Stimulated activated CD4-positive, alpha-beta T cell treated with anti-CD3 and anti-CD28 coated beads, Interleukin-1b, Interleukin-23, amount 100 ng/mL, for 48 hours (primary cell): ENCODE measurements around the gene RNFT2.
"Not testable (repeated sequence)": the region's sequence is repeated elsewhere in the genome, so short reads cannot be mapped to it uniquely, and the experiment has no call there.

Experiments
- DNase-seq: peaks from one replicate; pipeline ENCODE4 v3.0.0-alpha.2; 2020

The RNFT2 gene

DNA sequence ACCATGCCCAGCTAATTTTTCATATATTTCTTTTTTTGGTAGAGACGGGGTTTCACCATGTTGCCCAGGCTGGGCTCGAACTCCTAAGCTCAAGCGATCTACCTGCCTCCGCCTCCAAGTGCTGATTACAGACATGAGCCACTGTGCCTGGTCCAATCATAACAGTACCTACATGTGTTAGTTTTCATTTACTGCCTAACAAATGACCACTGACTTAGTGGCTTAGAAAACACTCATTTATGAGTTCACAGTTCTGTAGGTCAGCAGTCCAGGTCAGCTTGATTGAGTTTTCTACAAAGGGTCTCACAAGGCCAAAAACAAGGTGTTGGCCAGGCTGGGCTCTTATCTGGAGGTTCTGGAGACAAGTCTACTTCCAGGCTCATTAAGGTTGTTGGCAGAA, 60.6 kb downstream of the RNFT2 start:
- no peak for DNase-seq

DNA sequence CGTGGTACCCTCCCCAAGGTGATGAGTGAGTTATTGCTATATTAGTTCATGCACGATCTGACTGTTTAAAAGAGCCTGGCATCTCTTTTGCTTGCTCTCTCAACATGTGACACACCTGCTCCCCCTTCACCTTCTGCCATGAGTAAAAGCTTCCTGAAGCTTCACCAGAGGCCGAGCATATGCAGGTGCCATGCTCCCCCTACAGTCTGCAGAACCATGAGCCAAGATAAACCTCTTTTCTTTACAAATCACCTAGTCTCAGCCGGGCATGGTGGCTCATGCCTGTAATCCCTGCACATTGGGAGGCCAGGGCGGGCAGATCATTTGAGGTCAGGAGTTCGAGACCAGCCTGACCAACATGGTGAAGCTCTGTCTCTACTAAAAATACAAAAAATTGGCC, 61.8 kb downstream of the RNFT2 start:
- DNase-seq = no peak

DNA sequence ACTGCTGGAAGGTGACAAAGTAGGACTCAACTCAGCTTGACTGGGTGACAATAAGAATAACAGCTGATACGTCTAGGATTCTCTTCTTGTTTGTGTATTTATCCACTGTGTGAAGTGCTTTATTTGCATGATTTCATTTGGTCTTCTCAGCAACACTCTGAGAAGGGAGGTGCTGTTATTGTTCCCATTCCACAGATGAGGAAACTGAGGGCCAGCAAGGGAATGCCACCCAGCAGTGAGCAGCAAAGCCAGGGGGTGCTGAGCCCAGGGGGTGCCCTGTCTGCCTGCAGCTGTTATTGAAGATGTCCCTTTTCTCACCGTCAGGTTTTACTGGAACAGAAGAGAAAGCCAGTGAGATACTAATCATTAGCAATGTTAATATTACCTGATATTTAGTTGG, 62.8 kb downstream of the RNFT2 start:
- DNase-seq = no peak

DNA sequence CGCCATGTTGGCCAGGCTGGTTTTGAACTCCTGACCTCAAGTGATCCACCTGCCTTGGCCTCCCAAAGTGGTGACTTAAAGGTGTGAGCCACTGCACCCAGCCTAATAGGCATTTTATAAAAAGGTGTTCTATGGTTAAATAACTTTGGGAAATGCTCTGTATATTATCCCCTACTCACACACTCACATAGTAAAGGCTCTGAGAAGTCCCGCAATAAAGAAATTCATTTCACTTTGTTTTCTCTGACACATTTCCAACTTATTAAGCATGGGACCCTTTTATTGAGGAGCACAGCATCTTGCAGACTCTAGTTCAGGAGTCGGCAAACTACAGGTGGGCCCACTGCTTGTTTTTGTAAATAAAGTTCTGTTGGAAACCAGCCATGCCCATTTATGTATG, 63.9 kb downstream of the RNFT2 start:
- DNase-seq = no peak

DNA sequence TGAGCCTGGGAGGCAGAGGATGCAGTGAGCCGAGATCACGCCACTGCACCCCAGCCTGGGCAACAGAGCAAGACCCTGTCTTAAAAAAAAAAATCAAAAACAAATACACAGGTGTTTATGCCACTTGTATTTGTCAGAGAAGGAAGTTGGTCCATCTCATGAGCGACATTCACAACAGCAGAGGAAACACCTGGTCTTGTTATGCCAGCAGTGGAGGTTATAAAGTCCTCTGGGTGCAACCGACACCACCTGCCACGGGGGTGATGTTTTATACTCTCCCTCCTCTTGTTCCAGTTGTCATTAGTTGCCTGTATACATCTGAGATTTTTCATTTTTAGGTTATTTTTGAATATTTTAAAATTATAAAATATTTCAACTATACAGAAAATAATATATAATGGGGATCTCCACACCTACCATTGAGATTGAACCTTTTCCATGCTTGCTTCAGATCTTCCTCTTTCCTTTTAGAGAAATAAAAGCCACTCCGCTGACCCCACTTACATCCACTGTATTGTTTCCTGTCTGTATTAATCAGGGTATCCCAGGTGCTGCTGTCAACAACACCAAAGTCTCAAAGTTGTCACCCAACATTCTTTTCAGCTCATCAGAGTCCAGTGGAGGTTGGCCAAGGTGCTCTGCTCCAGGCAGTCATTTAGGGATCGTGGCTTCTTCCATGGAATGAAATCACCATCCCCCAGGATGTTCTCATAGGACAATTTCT, 65.1 kb downstream of the RNFT2 start:
- DNase-seq = no peak

DNA sequence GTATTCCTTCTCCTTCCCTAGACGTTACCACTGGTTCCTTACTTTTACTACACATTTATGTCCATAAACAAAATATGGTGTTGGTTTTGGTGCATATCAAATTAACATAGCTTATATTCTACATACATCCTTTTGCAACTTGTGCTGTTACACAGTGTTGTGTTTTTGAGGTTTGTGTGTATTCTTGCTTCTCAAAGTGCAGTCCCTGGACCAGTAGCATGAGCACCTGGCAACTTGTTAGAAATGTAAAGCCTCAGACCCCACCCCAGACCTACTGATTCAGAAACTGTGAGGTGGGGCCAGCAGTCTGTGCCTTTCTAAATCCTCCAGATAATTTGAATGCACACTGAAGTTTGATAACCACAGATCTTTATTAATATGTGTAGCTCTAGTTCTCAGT, 65.9 kb downstream of the RNFT2 start:
- no peak for DNase-seq

DNA sequence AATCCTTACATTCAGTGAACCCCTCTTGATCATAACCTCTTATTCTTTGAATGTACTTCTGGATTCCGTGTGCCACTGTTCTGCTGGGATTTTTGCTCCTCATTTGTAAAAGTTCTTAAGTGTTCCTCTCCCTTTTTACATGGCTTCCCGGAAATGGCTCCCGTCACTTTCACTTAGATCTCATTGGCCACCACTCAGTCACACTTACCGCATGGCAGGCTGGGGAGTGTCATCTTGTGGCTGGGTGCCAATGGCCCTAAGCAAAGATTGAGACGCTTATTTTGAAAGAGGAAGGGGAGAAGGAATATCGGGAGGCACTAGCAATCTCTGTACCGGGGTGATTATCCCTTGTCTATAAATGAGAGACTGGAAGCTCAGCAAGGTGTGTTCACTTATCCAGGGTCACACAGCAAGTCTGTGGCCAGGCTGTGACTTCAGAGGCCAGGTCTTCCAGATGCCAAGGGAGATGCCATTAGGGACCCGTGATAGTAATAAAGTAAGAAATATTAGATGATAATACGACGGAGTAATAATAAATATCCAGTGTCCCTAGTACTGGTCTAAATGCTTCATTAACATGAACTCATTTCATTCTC, 68.8 kb downstream of the RNFT2 start:
- no peak for DNase-seq

DNA sequence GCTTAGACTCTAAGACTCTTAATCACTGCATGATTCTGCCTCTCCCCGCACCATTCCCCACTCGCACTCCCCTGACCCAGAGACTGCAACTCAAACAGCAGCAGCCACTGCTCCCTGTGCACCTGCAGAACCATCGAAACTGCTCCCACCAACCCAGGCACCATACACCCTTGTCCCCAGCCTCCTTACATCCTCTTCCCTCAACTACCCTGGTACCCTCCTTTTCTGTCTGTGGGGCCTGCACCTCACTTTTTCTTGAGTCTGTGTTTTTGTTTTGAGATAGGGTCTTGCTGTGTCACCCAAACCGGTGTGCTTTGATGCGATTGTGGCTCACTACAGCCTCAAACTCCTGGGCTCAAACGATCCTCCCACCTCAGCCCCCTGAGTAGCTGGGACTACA, 69.4 kb downstream of the RNFT2 start:
- DNase-seq = no peak

DNA sequence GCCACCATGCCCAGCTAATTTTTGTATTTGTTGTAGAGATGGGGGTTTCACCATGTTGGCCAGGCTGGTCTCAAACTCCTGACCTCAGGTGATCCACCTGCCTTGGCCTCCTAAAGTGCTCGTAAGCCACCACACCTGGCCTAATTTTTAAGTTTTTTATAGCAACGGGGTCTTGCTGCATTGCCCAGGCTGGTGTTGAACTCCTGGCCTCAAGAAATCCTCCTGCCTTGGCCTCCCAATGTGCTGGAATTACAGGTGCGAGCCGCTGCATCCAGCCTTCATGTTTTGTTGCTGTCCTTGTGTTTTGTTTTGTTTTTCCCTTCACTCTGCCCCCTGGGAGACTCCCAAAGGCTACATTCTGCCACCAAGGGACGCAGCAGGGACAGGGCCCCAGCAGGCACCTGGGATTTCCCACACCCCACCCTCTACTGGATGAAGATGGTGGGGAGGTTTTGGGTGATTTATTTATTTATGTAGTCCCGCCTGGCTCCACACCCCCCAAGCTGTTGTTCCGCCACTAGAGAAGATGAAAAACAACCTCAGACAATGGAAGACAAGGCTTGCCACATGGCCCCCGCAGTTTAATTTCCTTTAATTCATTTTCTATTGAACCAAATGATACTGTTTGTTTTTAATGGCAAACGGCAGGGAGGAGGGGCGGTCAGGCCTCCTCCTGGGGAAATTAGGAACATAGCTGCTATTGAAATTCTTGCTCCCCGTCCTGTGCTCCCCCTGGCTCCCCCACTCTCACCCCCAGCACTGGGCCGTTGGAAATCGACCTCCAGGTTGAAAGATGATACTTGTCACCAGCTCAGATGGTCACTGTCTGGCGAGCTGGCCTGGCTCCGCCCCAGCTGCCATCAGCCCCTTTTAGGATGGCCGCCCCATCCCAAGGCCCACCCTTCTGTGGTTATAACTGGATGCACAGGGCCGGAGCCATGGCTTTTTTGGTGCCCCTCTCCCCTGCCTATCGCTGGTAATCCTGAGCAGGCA, 70.3 kb downstream of the RNFT2 start:
- no peak for DNase-seq

DNA sequence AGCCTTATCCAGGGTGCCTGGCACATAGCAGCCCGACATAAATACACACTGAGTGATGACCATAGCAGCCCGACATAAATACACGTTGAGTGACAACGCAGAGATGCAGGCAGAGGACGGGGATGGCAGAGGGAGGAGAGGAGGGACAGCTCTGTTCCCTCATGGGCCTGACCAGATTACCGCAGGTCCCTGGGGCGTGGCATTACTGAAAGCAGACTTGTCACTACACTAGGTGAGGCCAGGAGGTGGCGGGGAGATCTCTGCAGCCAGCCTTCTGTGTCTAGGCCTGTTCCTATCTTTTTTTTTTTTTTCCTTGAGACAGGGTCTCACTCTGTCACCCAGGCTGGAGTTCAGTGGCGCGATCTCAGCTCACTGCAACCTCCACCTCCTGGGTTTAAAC, 74.1 kb downstream of the RNFT2 start:
- no peak for DNase-seq

DNA sequence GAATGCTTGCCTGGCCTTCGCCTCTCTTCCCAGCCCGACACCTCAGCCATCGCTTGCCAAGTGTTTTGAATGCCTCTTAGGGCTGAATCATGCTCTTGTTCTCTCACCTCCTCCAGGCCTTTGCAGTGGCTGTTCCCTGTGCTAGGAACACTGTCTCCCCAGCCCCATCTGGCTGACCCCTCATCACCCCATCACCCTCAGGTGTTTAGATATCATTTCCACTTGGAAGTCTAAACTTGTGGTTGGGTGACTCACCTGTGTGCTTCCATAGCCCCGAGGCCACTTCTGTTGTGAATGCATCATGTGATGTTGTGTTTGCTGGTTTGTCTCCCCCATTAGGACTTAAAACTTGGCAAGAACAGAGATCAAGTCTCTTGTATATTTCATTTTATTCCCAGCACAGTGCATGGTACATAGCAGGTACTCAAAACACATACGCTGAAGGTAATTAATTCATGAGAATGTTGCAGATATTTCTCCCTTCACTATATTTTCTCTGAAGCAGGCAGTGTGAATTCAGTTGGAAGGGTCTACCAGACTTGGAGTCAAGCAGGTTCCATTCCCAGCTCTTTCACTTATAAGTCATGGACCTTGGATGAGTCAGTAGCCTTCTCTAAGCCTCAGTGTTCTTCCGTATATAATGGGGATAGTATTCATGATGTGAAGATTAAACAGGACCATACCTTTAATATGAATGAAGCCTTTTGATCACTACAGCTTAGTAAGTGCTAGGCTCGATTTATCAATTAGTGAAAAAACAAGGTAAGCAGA, 75.3 kb downstream of the RNFT2 start:
- no peak for DNase-seq

DNA sequence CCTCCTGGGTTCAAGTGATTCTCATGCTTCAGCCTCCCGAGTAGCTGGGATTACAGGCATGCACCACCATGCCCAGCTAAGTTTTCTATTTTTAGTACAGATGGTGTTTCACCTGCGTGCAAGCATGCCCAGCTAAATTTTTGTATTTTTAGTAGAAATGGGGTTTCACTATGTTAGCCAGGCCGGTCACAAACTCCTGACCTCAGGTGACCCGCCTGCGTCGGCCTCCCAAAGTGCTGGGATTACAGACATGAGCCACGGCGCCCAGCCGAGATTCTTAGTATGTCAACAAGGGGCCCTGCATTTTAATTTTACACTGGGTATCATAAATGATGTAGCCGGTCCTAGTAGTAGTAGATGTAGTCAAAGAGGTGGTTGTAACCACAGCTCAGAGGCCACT, 76.7 kb downstream of the RNFT2 start:
- DNase-seq = not testable (repeated sequence)

DNA sequence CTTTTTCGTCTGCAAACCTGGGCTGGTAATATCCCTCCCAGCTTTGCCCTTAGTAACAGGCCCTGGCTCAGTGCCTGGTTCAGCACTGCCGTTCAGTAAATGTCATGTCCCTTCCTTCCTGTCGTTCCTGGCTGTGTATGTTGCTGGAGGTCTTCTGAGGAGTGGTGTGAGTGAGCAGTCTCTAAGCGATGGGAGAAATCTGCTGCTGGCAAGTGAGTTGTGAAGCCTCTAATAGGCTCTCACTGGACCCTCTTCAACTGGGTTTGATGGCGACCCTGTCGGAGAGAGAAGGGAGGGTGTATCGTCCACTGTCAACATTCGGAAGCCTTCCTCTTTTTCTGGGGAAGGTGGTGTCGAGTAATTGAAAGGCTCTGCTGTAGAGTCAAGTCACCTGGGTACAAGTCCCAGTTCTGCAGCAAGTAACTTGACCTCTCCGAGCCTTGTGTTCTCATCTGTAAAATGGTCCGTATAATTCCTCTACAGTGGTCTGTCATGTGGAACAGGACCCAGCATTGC, 80.3 kb downstream of the RNFT2 start:
- DNase-seq = peak; percentile 3

DNA sequence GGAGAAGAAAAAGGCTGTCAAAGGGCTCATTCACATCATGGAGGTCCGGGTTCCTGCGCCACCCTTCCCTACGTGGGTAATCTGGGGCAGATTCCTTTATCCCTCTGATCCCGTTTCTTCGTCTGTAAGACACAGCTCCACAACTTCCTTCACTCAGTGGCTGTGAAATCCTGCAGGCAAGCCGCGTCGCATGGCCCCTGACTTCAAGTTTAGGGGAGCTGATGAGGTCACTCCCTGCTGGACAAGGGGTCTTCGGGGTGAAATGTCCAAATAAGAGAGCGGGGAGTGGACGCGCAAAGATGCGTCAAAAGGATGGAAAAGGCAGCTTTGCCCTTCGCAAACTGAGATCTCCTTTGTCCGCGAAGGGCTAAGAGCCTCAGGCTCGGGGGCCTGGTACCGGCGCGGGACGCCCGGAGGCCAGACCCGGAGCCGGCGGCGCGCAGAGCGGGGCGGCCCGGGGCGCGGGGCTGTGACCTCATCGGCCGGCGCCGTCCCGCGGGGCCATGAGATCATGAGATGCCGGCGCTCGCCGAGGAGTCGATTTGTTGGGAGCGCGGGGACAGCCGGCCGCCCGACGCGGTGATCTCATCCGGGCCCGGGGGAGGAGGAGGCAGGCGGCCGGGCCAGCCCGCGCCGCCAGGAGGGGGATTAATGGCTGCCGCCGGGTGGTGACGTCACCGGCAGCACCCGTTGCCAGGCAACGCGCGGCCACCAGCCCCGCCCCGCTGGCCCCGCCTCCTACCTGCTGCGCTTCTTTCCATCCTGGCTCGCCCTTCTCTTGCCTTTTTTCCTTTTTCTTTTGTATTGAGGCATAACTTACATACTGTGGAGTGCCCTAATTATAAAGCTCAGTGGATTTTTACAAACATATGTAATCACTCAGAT, 81.1 kb downstream of the RNFT2 start:
- peak; percentile 89 for DNase-seq

DNA sequence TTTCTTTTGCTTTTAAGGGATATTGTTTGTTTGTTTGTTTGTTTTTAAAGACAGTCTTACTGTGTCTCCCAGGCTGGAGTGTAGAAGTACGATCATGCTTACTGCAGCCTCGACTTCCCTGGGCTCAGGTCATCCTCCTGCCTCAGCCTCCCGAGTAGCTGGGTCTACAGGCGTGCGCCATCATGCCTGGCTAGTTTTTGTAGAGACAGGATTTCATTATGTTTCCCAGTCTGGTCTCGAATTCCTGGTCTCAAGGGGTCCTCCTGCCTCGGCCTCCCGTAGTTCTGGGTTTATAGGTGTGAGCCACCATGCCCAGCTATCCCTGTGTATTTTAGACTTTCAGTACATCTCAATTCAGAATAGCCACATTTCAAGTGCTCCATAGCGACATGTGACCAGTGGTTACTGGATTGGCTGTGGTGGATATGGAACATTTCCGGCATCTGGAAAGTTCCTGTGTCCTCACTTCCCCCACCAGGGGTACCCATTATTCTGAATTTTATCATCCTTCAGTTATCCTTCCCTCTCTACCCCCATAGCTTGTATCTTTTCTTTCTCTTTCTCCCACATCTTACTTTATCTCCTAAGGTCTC, 82.0 kb downstream of the RNFT2 start:
- no peak for DNase-seq

DNA sequence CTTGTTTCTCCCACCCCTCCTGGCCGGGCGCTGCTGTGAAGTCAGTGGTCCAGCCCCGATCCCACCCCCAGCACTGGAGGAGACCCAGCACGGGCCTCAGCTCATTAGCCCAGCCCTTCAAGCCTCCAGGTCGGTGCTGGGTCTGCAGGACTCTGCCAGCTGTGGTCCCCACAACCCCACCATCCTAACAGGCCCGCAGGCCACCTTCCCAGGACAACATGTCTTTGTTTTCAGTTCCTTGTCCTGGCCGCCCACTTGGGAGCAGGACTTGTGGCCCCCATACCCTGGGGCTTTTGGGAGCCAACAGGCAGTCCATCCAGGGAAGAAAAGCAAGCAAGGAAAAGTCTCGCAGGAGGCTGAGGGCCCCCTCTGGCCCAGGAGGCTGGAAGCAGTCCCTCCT, 83.2 kb downstream of the RNFT2 start:
- DNase-seq = no peak

DNA sequence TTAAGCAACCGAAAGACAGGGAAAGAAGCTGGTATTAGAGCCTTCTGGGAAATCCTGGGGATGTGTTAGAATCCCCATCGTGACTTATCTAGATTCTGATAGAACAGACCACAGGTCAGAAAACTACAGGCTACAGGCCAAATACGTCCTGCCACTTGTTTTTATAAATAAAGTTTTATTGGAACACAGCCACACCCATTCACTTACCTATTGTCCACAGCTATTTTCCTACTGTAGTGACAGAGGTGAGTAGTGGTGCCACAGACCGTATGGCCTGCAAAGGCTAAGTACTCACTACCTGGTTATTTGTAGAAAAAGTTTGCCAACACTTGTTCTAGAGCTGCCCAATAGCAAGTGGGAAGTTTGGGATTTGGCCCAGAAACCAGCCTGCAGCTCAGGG, 89.3 kb downstream of the RNFT2 start:
- no peak for DNase-seq

DNA sequence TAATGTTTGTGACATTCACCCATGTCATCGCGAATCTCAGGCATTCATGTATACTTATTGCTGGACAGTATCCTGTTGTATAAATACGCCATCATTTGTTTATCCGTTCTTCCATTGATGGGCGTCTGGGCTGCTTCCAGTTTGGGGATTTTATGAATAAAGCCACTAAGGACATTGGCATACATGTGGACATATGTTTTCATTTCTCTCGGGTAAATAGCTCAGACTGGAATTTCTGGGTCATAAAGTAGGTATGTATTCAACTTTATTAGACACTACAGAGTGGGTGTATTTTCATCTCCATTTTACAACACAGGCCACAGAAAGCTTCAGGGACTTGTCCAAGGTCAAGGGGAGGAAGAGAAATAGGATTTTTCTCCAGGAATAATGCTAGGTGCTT, 94.2 kb downstream of the RNFT2 start:
- no peak for DNase-seq

DNA sequence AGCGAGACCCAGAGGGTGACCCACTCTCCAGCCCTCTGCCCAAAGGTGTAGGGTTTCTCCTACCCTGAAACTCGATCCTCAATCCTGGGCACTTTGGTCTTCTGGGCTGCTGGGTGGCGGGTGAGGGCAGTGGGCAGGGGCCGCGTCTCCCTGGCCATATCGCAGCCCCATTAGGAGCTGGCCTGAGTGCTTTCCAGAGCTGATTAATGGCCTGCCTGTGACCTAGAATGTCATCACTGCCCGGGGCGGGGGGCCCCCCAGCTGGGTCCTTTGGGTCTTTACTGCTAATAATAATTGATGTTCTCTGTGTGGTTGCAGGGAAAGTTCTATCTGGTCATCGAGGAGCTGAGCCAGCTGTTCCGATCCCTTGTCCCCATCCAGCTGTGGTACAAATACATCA, 95.4 kb downstream of the RNFT2 start:
- no peak for DNase-seq

DNA sequence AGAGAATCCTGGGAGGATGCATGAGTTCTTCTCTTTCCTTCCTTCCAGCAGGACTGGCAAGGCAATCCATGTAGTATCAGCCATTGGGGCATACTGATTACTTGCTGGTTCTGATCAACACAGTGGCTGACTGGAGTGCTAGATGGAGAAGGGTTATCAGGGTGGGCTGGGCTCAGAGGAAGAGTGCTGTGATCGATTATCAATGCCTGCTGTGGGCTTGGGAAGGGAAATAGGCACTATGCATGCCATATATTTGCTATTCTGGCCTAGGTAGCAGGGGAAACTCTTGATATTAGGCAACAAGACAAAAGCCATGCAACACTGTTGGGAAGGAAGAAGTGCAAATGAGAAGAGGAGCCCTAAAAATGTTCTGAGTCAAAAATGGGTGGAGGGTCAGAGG, 97.4 kb downstream of the RNFT2 start:
- no peak for DNase-seq

DNA sequence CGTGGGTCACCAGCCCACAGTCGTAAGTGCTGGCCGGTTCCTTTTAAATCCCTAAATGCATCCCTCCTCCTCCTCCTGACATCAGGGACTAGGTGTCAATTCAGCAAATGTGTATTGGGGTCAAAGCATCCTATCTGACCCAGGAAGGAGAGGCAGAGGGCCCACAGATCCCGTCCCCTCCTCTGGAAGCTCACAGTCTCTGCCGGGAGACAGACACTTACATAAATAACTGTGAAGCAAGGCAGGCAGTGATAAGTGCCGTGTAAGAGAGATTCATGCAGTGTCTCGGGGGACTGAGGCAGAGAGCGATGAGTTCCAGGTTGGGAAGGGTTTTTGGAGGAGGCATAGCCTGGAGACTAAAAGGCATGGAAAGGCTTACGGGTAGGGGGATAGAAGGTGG, 99.0 kb downstream of the RNFT2 start:
- no peak for DNase-seq
